CD4-positive, alpha-beta T cell (primary cell): Measurements from ENCODE around the gene IFT43. TPM values are rescaled to one million over a fixed set of nuclear protein-coding genes. Genes with fewer than 3 reads are reported as not detected.

Source experiments
- ATAC-seq: fragments of 200-7000 bp; cut with Tn5 transposase; one replicate; pipeline ENCODE4 v1.10.0; 2022; ENCODE audit warnings: mild to moderate bottlenecking; ENCODE audit not compliant: poor library complexity
- CTCF ChIA-PET: fragments of 350-600 bp; sonication (Branson Sonifier 250); formaldehyde crosslinking; loops from one replicate; lab custom pipeline; 2021; ENCODE audit warnings: antibody characterized with exemption, inconsistent platforms; lab: Charles Lee
- POLR2A ChIA-PET: fragments of 350-600 bp; sonication (Branson Sonifier 250); formaldehyde crosslinking; loops from one replicate; lab custom pipeline; 2021; ENCODE audit warnings: antibody characterized with exemption, inconsistent platforms; lab: Charles Lee
- DNase-seq, 14 experiments: peaks; one replicate each; pipeline ENCODE4 v3.0.0-alpha.2; 2013 to 2020; ENCODE audit warnings: mixed read lengths in 2 of 14
- H3K27ac ChIP-seq, 2 donors: one replicate each; pipeline versions ENCODE4 v1.5.1 to v1.7.0; 2013; ENCODE audit warnings: low read length in 2 of 2, low read depth in 1 of 2, mild to moderate bottlenecking in 1 of 2
- H3K27me3 ChIP-seq, 2 experiments: 1 replicate in 1 of 2; 2 replicates in 1 of 2; pipeline versions ENCODE4 v1.6.1 to v1.7.0; 2013; ENCODE audit warnings: low read length in 2 of 2, control low read depth in 1 of 2, mild to moderate bottlenecking in 1 of 2, moderate library complexity in 1 of 2; ENCODE audit not compliant: insufficient read depth in 2 of 2, control insufficient read depth in 1 of 2
- H3K36me3 ChIP-seq: one replicate; pipeline ENCODE4 v1.6.1; 2013; ENCODE audit warnings: low read length, control low read depth; ENCODE audit not compliant: insufficient read depth
- H3K4me1 ChIP-seq: one replicate; pipeline ENCODE4 v1.6.1; 2013; ENCODE audit warnings: low read length, control low read depth; ENCODE audit not compliant: insufficient read depth
- H3K4me3 ChIP-seq: one replicate; pipeline ENCODE4 v1.5.1; 2013; ENCODE audit warnings: mild to moderate bottlenecking, low read length, moderate library complexity
- H3K9me3 ChIP-seq, 2 experiments: 1 replicate in 1 of 2; 2 replicates in 1 of 2; pipeline versions ENCODE4 v1.6.1 to v1.7.0; 2013; ENCODE audit warnings: low read length in 2 of 2, mild to moderate bottlenecking in 2 of 2, control low read depth in 1 of 2, moderate library complexity in 1 of 2; ENCODE audit not compliant: control insufficient read depth in 1 of 2, insufficient read depth in 1 of 2
- H3K27ac Mint-ChIP-seq: one replicate; pipeline ENCODE4 v1.8.0; 2020; ENCODE audit warnings: mixed read lengths
- H3K27me3 Mint-ChIP-seq: one replicate; pipeline ENCODE4 v1.8.0; 2021; ENCODE audit warnings: mixed read lengths
- H3K36me3 Mint-ChIP-seq: one replicate; pipeline ENCODE4 v1.8.0; 2021; ENCODE audit warnings: low read depth, mixed read lengths
- H3K4me1 Mint-ChIP-seq: one replicate; pipeline ENCODE4 v1.8.0; 2021; ENCODE audit warnings: low read depth, mixed read lengths
- H3K4me3 Mint-ChIP-seq: one replicate; pipeline ENCODE4 v1.8.0; 2020; ENCODE audit warnings: mild to moderate bottlenecking, mixed read lengths
- H3K9me3 Mint-ChIP-seq: one replicate; pipeline ENCODE4 v1.8.0; 2020; ENCODE audit warnings: mixed read lengths
- intact Hi-C, 2 experiments: fragments of 100-400 bp; cut with DNase I in 1 of 2; cut with micrococcal nuclease in 1 of 2; formaldehyde crosslinking; loops; one replicate each; pipeline versions ENCODE4 v1.15.1 to v1.9.0; 2023 to 2025; cut with DNase I, micrococcal nuclease
- total RNA-seq, 174 experiments: library from RNA in 2 of 174; stranded (reverse) in 2 of 174; gene quantifications; one replicate each; pipeline ENCODE4 v1.2.3 and lab custom pipeline; 2021 to 2026
- TF ChIP-seq, protein P1 (sequence below): fragments of 200-600 bp; IDR thresholded peaks from one replicate; pipeline ENCODE4 v1.8.0; 2022; ENCODE audit warnings: antibody characterized with exemption, mild to moderate bottlenecking

The IFT43 gene
- total RNA-seq, 2 experiments from 2014 or later = 10.0 to 11.1 TPM

DNA sequence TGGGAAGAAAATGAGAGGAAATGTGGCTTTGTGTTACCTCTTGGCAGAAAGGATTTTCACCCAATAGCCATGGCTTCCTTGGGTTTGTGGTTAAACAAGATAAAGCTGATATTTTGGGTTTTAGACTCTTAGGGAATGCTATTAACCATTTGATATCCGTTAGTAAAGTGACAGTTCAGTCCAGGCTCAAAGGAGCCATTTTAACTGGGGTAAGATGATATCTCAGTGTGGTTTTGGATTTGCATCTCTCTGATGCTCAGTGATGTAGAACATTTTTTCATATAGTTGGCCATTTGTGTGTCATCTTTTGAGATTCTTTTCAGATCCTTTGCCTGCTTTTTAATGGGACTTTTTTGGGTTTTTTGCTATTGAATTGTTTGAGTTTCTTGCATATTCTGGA, 30.1 kb downstream of the IFT43 start:
- DNase-seq (no peak), ATAC-seq (no peak)
- H3K4me1 Mint-ChIP-seq = no peaks in the 10 kb centered on the region
- intact Hi-C loops = no loop called here
- H3K36me3 Mint-ChIP-seq = peaks cover 95% of the 10 kb centered on the region
- ChIA-PET POLR2A (no interaction called here), CTCF (no interaction called here)
- TF ChIP-seq, protein P1, sequence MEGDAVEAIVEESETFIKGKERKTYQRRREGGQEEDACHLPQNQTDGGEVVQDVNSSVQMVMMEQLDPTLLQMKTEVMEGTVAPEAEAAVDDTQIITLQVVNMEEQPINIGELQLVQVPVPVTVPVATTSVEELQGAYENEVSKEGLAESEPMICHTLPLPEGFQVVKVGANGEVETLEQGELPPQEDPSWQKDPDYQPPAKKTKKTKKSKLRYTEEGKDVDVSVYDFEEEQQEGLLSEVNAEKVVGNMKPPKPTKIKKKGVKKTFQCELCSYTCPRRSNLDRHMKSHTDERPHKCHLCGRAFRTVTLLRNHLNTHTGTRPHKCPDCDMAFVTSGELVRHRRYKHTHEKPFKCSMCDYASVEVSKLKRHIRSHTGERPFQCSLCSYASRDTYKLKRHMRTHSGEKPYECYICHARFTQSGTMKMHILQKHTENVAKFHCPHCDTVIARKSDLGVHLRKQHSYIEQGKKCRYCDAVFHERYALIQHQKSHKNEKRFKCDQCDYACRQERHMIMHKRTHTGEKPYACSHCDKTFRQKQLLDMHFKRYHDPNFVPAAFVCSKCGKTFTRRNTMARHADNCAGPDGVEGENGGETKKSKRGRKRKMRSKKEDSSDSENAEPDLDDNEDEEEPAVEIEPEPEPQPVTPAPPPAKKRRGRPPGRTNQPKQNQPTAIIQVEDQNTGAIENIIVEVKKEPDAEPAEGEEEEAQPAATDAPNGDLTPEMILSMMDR = no peak
- Histone ChIP-seq H3K36me3 (peaks cover 4% of the 10 kb centered on the region), H3K27ac (no peak overlapping the region), H3K4me3 (no peak overlapping the region), H3K4me1 (no peaks in the 10 kb centered on the region), H3K9me3 (peaks cover 5 to 8% of the 10 kb centered on the region in 2 experiments), H3K27me3 (no peaks in the 10 kb centered on the region)
- no peak overlapping the region for H3K4me3 Mint-ChIP-seq
- H3K9me3 Mint-ChIP-seq = peaks cover 15% of the 10 kb centered on the region
- H3K27ac Mint-ChIP-seq = no peak overlapping the region
- no peaks in the 10 kb centered on the region for H3K27me3 Mint-ChIP-seq

DNA sequence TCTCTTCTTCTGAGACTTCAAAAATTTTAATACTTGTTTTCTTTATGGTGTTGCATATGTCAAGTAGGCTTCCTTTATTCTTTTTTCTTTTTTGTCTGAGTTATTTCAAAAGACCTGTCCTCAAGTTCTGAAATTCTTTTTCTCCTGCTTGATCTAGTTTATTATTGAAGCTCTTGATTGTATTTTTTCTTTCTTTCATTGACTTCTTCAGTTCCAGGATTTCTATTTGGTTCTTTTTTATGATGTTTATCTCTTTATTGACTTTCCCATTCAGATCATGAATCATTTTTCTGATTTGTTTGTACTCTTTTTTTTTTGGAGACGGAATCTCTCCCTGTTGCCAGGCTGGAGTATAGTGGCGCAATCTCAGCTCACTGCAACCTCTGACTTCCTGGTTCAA, 34.1 kb downstream of the IFT43 start:
- H3K36me3 Mint-ChIP-seq = peaks cover 90% of the 10 kb centered on the region

DNA sequence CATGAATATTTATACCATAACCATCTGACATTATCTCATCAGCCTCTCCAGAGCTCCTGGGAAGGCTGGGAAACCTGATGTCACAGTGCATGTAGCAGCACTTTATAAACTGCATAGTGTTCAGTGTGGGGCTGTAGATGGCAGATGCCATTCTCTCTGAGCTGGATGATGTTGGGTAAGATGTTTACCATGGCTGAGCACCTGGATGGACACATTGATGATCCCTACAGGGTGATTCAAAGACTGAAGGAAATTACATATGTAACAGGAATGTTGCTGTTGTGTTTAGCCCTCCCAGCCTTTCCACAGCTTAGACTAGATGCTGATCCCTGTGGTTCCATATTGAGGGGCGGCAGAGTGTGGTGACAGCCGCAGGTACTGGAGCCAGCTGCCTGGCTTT, 37.4 kb downstream of the IFT43 start:
- H3K4me1 Mint-ChIP-seq = no peaks in the 10 kb centered on the region
- ATAC-seq = no peak
- Histone ChIP-seq H3K4me1 (no peaks in the 10 kb centered on the region), H3K27me3 (no peaks in the 10 kb centered on the region), H3K27ac (no peak overlapping the region), H3K9me3 (peaks cover 5 to 11% of the 10 kb centered on the region in 2 experiments), H3K4me3 (no peak overlapping the region), H3K36me3 (peaks cover 8% of the 10 kb centered on the region)
- H3K36me3 Mint-ChIP-seq = peaks cover 83% of the 10 kb centered on the region
- intact Hi-C loops = no loop called here
- ChIA-PET CTCF (no interaction called here), POLR2A (no interaction called here)
- H3K27me3 Mint-ChIP-seq = no peaks in the 10 kb centered on the region
- no peak overlapping the region for H3K4me3 Mint-ChIP-seq
- DNase-seq = no peak
- TF ChIP-seq, protein P1 = no peak
- no peak overlapping the region for H3K27ac Mint-ChIP-seq
- H3K9me3 Mint-ChIP-seq = peaks cover 13% of the 10 kb centered on the region

More for the DNA sequence above, 34.1 kb downstream of the IFT43 start:
- no peak overlapping the region for H3K4me3 Mint-ChIP-seq
- intact Hi-C loops = no loop called here
- CTCF ChIA-PET = no interaction called here
- TF ChIP-seq, protein P1 = no peak
- peaks cover 15% of the 10 kb centered on the region for H3K9me3 Mint-ChIP-seq
- no peaks in the 10 kb centered on the region for H3K27me3 Mint-ChIP-seq
- Histone ChIP-seq H3K9me3 (peaks cover 5 to 11% of the 10 kb centered on the region in 2 experiments), H3K4me3 (no peak overlapping the region), H3K4me1 (no peaks in the 10 kb centered on the region), H3K27ac (no peak overlapping the region), H3K27me3 (no peaks in the 10 kb centered on the region), H3K36me3 (peaks cover 8% of the 10 kb centered on the region)
- no peaks in the 10 kb centered on the region for H3K4me1 Mint-ChIP-seq
- POLR2A ChIA-PET = interaction anchor here (0.7 kb wide), 1 partner anchor 1717 kb away, joined by 3 read pairs; no protein-coding TSS in a partner anchor
- ATAC-seq (no peak), DNase-seq (no peak)
- no peak overlapping the region for H3K27ac Mint-ChIP-seq
